Astrocyte of the cerebellum (primary cell): ENCODE data around the gene CLOCK.

Experiments used
- DNase-seq: peaks from one replicate; pipeline ENCODE4 v3.0.0-alpha.2; 2011; ENCODE audit warnings: low read depth
- H3K4me3 ChIP-seq: 2 replicates; pipeline ENCODE4 v1.5.1; 2011; ENCODE audit warnings: mild to moderate bottlenecking, low read depth, low read length, moderate library complexity
- in situ Hi-C: cut with HindIII; loops from 2 replicates; pipeline ENCODE4 v1.10.0; 2017; ENCODE audit warnings: low sequenced_read_pairs
- TF ChIP-seq, protein P1 (sequence below): IDR thresholded peaks from 2 replicates; pipeline ENCODE4 v1.5.1; 2012; ENCODE audit warnings: low read length, low read depth, moderate library complexity, mild to moderate bottlenecking; ENCODE audit errors: missing control alignments

Gene CLOCK

GRCh38 chr4:55424791-55425190, 121.9 kb downstream of the CLOCK start:
- TF ChIP-seq, protein P1, sequence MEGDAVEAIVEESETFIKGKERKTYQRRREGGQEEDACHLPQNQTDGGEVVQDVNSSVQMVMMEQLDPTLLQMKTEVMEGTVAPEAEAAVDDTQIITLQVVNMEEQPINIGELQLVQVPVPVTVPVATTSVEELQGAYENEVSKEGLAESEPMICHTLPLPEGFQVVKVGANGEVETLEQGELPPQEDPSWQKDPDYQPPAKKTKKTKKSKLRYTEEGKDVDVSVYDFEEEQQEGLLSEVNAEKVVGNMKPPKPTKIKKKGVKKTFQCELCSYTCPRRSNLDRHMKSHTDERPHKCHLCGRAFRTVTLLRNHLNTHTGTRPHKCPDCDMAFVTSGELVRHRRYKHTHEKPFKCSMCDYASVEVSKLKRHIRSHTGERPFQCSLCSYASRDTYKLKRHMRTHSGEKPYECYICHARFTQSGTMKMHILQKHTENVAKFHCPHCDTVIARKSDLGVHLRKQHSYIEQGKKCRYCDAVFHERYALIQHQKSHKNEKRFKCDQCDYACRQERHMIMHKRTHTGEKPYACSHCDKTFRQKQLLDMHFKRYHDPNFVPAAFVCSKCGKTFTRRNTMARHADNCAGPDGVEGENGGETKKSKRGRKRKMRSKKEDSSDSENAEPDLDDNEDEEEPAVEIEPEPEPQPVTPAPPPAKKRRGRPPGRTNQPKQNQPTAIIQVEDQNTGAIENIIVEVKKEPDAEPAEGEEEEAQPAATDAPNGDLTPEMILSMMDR = no peak
- no peak for DNase-seq
- no peak overlapping the region for H3K4me3 ChIP-seq
- in situ Hi-C loops = no loop called here

DNA sequence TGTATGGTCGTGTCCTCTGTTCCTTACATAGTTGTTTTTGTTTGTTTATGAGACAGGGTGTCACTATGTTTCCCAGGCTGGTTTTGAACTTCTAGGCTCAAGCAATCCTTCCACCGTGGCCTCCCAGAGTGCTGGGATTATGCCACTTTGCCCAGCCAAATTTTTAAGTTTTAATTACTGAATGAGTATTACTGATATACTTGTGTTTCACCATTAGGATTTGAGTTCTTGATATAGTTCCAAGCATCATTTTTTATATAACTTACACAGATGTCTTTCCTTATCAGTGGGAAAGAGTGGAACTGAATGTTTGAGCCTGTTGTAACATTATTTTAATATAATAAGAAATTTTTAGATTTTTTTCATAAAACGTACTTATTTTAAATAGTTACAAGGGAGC, 130.5 kb downstream of the CLOCK start:
- no peak for DNase-seq
- in situ Hi-C loops = no loop called here
- no peak overlapping the region for H3K4me3 ChIP-seq
- TF ChIP-seq, protein P1 = no peak

- in situ Hi-C loops = no loop called here
- TF ChIP-seq, protein P1 = no peak
- DNase-seq = no peak
Measured at GRCh38 chr4:55411621-55412020, 135.1 kb downstream of the CLOCK start.

GRCh38 chr4:55410431-55410830, 136.3 kb downstream of the CLOCK start:
- in situ Hi-C loops = no loop called here
- no peak for DNase-seq
- TF ChIP-seq, protein P1 = no peak
- no peak overlapping the region for H3K4me3 ChIP-seq

More at GRCh38 chr4:55411621-55412020, 135.1 kb downstream of the CLOCK start:
- H3K4me3 ChIP-seq = no peak overlapping the region

GRCh38 chr4:55409468-55410171, 137.1 kb downstream of the CLOCK start:
- in situ Hi-C loops = no loop called here
- no peak for DNase-seq
- H3K4me3 ChIP-seq = no peak overlapping the region
- TF ChIP-seq, protein P1 = peak; percentile 1

GRCh38 chr4:55407764-55408163, 138.9 kb downstream of the CLOCK start:
- H3K4me3 ChIP-seq = no peak overlapping the region
- TF ChIP-seq, protein P1 = no peak
- DNase-seq = no peak
- in situ Hi-C loops = no loop called here
